Heart right ventricle (tissue), 16 donors: Measurements from ENCODE around the gene PRPSAP2. TPM values are rescaled to one million over a fixed set of nuclear protein-coding genes. Genes with fewer than 3 reads are reported as not detected.
"Not testable (repeated sequence)": the region's sequence is repeated elsewhere in the genome, so short reads cannot be mapped to it uniquely, and the experiment has no call there.

Experiments
- ATAC-seq, 8 donors: fragments of 200-7000 bp; cut with Tn5 transposase; one replicate each; pipeline ENCODE4 v1.9.1; 2020; ENCODE audit warnings: mild to moderate bottlenecking in 8 of 8, moderate library complexity in 8 of 8, moderate number of reproducible peaks in 1 of 8
- DNase-seq, 2 donors: peaks; one replicate each; pipeline ENCODE4 v3.0.0-alpha.2; 2020
- H3K27ac ChIP-seq, 10 donors: fragments of 200-600 bp; sonication (generic) in 2 of 10; one replicate each; pipeline versions ENCODE4 v1.5.0 to v1.8.0; 2020 to 2022; ENCODE audit warnings: mild to moderate bottlenecking in 3 of 10
- H3K27me3 ChIP-seq, 7 donors: fragments of 200-600 bp; one replicate each; pipeline ENCODE4 v1.8.0; 2021 to 2022; ENCODE audit warnings: mild to moderate bottlenecking in 2 of 7
- H3K36me3 ChIP-seq, 9 donors: fragments of 200-600 bp; sonication (generic) in 1 of 9; one replicate each; pipeline versions ENCODE4 v1.5.0 to v1.8.0; 2020 to 2022; ENCODE audit warnings: mild to moderate bottlenecking in 2 of 9
- H3K4me1 ChIP-seq, 9 donors: fragments of 200-600 bp; sonication (generic) in 1 of 9; one replicate each; pipeline versions ENCODE4 v1.5.0 to v1.8.0; 2020 to 2022; ENCODE audit warnings: mild to moderate bottlenecking in 4 of 9
- H3K4me3 ChIP-seq, 10 donors: fragments of 200-600 bp; sonication (generic) in 2 of 10; one replicate each; pipeline versions ENCODE4 v1.5.0 to v1.8.0; 2020 to 2022; ENCODE audit warnings: mild to moderate bottlenecking in 7 of 10, moderate library complexity in 2 of 10
- H3K9me3 ChIP-seq, 11 donors: fragments of 200-600 bp in 10 of 11; sonication (generic) in 2 of 11; one replicate each; pipeline versions ENCODE4 v1.5.0 to v1.8.0; 2013 to 2022; ENCODE audit warnings: mild to moderate bottlenecking in 2 of 11, control low read depth in 1 of 11, moderate library complexity in 1 of 11
- CTCF ChIP-seq, 9 donors: fragments of 200-600 bp; sonication (generic) in 2 of 9; IDR thresholded peaks; one replicate each; pipeline versions ENCODE4 v1.5.0 to v1.8.0; 2021 to 2022; ENCODE audit warnings: antibody characterized with exemption in 9 of 9, mild to moderate bottlenecking in 5 of 9, moderate library complexity in 1 of 9
- WGBS, 2 donors: extraction: QIAGEN DNeasy Blood & Tissue Kit; methylation state at CpG; one replicate each; pipeline ENCODE4 v1.1.7; 2013; ENCODE audit warnings: inconsistent platforms in 1 of 2; 5-methylcytosine and 5-hydroxymethylcytosine counted together
- intact Hi-C, 10 donors: fragments of 100-400 bp; cut with DNase I; formaldehyde crosslinking; loops; one replicate each; pipeline versions ENCODE4 v1.11.1 to v1.14.2; 2022
- polyA plus RNA-seq, 2 donors: library from polyadenylated mRNA; stranded (reverse); fragments of 200-250 nt; gene quantifications; one replicate each; pipeline ENCODE4 v1.2.3, GENCODE V29; 2013
- total RNA-seq, 10 donors: library from RNA; stranded (reverse); fragmentation: NEBNext Ultra II Directional in 3 of 10; extraction: Animal tissue kit (Norgen Biotek cat#: 25700) in 3 of 10; gene quantifications; one replicate each; pipeline versions ENCODE4 v1.2.1 to v1.2.4, GENCODE V29; 2021 to 2023
- donor health status: Arrhythmogenic right ventricular cardiomyopathy.
- donor health status: ischemic (EF 13 %, LVEDD 7.1; RV severe dilation, severe dysfunction).
- donor health status: healthy with polysubstance abuse.
- donor health status: DM: no; HTN: yes; CAD: no.
- donor health status: DM: no; HTN: no; CAD: no.
- donor health status: ischemic (EF 25% LVEDD 6.9; RV normal size, moderate dysfunction).
- donor health status: ischemic (EF 25% LVEDD 5.7; RV mildly dilated, moderate dysfunction).
- donor health status: healthy.
- donor health status: DM: yes; HTN: yes; CAD: no.
- donor health status: Ischemic cardiomyopathy.
- donor health status: ischemic (EF 35%, LVEDD 5.7; RV mildly dilated, moderate dysfunction).
- donor health status: nonischemic (EF 11% LVEDD 7.7; RV severe dilation, severe dysfunction).
- donor health status: DM: yes; HTN: yes; CAD: no.
- donor health status: PGD.
- donor health status: ischemic (EF 29% LVEDD 5.4; RV normal size, mild dysfunction).
- donor health status: nonischemic (EF 23%, LVEDD 6.1; RV moderate dilation, normal function).

Gene PRPSAP2
- total and polyA plus RNA-seq, 12 donors: 12.8 to 23.2 (median 17.4) TPM

DNA sequence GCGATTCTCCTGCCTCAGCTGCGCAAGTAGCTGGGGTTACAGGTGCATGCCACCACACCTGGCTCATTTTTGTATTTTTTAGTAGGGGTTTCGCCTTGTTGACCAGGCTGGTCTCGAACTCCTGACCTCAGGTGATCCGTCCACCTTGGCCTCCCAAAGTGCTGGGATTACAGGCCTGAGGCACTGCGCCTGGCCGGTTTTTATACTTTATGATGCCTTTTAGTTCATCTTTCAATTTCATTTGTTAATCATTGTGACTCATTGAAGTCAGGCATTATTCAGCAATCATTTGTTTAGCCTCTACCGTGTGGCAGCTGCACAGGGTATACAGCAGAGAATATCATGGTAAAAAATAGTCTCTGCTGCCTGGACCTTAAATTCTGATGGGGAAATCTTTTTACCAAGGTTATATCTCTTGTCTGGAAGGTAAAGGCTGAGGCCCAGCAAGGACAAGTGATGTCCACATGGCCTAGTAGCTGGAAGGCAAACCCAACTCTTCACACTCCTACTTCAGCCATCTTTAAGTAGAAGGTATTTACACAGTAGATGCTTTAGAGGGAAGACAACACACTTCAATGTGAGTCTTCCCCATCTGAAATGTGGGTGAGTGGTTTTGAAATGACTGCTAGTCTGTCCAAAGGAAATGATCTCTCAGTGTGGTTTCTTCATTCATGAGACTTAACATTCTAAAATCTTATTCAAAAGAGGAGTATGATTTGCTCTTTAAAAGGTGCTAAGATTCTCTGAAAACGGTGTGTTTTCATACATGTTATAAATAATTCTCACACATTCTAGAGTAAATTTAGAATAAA is 2.4 kb downstream of the PRPSAP2 start:
- intact Hi-C loops: loop anchor here in 1 of 10 donors (10.0 kb wide), 1 partner anchor 84 kb away; no protein-coding TSS in a partner anchor
- peaks cover 0 to 3% (median 0%) of the 10 kb centered on the region in 9 donors for H3K36me3 ChIP-seq
- no peak for ATAC-seq
- WGBS, 2 donors: 93 to 94% methylated on average over 9 of the region's 9 CpGs
- H3K9me3 ChIP-seq: no peaks in the 10 kb centered on the region
- peaks cover 0 to 47% (median 27%) of the 10 kb centered on the region in 9 donors for H3K4me1 ChIP-seq
- no peak overlapping the region for H3K27ac ChIP-seq
- no peak for DNase-seq
- TF ChIP-seq CTCF (IDR thresholded peaks at IDR 0.05): no peak
- no peak overlapping the region for H3K4me3 ChIP-seq
- H3K27me3 ChIP-seq: no peaks in the 10 kb centered on the region

DNA sequence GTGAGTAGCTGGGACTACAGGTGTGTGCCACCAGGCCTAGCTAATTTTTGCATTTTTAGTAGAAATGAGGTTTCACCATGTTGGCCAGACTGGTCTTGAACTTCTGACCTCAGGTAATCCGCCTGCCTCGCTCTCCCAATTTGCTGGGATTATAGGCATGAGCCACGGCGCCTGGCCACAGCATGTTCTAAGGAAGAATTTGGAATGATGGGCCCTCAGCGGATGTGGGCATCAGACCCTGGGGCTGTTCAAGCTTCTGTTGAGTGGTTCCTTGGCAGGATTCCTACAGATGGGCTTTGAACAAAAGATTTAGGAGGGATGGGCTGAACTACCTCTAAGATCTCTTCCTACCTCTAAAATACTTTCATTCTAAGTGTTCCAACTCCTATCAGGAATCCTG is 4.1 kb downstream of the PRPSAP2 start:
- no peak for TF ChIP-seq CTCF (IDR thresholded peaks at IDR 0.05)
- no peak for DNase-seq
- intact Hi-C loops: loop anchor here in 1 of 10 donors (10.0 kb wide), 1 partner anchor 83 kb away; no protein-coding TSS in a partner anchor
- Histone ChIP-seq H3K4me1 (peaks cover 0 to 36% (median 17%) of the 10 kb centered on the region in 9 donors), H3K4me3 (no peak overlapping the region), H3K9me3 (no peaks in the 10 kb centered on the region), H3K36me3 (peaks cover 0 to 19% (median 10%) of the 10 kb centered on the region in 9 donors), H3K27ac (no peak overlapping the region), H3K27me3 (no peaks in the 10 kb centered on the region)
- WGBS, 2 donors: 88 to 90% methylated on average over 5 of the region's 5 CpGs
- no peak for ATAC-seq

- DNase-seq, H3K27ac ChIP-seq, H3K9me3 ChIP-seq, ATAC-seq, H3K27me3 ChIP-seq, H3K4me3 ChIP-seq: not testable (repeated sequence)
- Histone ChIP-seq H3K36me3 (peaks cover 0 to 49% (median 17%) of the 10 kb centered on the region in 9 donors), H3K4me1 (peaks cover 0 to 12% (median 0%) of the 10 kb centered on the region in 9 donors)
- WGBS, 2 donors: 65 to 67% methylated on average over 5 of the region's 5 CpGs
- intact Hi-C loops: loop anchor here in 1 of 10 donors (10.0 kb wide), 1 partner anchor 80 kb away; no protein-coding TSS in a partner anchor
Observed at GRCh38 chr17:18864996-18865395, 7.1 kb downstream of the PRPSAP2 start.

DNA sequence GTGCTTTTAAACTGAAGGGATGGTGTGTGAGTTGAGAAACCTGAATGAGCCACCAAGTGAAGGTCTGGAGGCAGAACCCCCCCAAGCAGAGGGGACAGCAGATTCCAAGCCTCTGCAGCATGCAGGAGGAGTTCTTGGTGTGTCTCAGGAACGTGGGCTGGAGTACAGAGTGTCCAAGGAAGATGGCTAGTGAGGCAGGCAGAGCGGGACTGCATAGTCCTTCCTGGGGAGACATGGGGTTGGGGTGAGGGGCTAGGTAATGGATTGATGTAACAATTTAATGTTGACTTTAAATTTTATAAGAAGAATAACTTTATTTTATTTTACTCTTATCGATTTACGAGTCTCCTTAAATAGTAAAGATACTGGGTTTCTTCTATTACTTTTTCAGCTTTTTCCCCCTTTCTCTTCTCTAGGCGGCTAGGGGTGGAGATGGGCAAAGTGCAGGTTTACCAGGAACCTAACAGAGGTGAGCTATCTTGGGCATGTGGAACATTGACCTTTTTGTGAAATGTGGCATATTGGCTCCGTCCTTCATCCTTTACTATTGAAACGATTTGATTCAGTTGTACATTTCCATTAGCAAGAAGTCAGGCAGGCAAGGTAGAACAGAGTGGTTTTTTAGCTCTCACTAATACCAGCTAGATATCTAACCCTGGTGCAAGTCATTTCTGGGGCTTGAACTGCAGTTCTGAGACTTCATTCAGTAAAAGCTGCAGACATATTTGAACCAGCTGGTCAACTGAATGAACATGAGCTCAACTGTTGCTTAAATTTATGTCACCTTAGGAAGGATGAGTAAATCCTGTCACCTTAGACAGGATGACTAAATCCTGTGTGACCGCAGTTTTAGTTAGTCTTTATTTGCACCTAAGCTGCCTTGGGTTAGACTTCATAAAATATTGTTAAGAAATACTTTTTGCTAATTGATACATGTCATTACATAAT is 9.2 kb downstream of the PRPSAP2 start:
- no peak for DNase-seq
- intact Hi-C loops: loop anchor here in 1 of 10 donors (10.0 kb wide), 1 partner anchor 78 kb away; no protein-coding TSS in a partner anchor
- ATAC-seq: no peak
- H3K27me3 ChIP-seq: no peaks in the 10 kb centered on the region
- H3K4me1 ChIP-seq: peaks cover 0 to 5% (median 0%) of the 10 kb centered on the region in 9 donors
- peaks cover 0 to 71% (median 23%) of the 10 kb centered on the region in 9 donors for H3K36me3 ChIP-seq
- no peak overlapping the region for H3K4me3 ChIP-seq
- TF ChIP-seq CTCF (IDR thresholded peaks at IDR 0.05): no peak
- no peaks in the 10 kb centered on the region for H3K9me3 ChIP-seq
- WGBS, 2 donors: 86 to 91% methylated on average over 8 of the region's 8 CpGs
- no peak overlapping the region for H3K27ac ChIP-seq
